K562 (cell line): ENCODE data around the gene STK24. TPM values are rescaled to one million over a fixed set of nuclear protein-coding genes. Genes with fewer than 3 reads are reported as not detected.

Experiments
- ADNP ChIP-seq: fragments of 200-800 bp; sonication (Bioruptor generic); IDR thresholded peaks from 2 replicates; pipeline ENCODE4 v1.6.1; 2016; ENCODE audit warnings: missing genetic modification characterization, missing compliant biosample characterization
- CBX1 ChIP-seq: sonication (generic); IDR thresholded peaks from 2 replicates; pipeline ENCODE4 v1.6.1; 2016; ENCODE audit warnings: antibody characterized with exemption, low read depth, mild to moderate bottlenecking
- CREB1 ChIP-seq, 2 experiments: sonication (generic) in 1 of 2; formaldehyde crosslinking in 1 of 2; IDR thresholded peaks; 2 replicates each; pipeline versions ENCODE4 v1.6.1 to v1.8.0; 2012 to 2022; ENCODE audit warnings: inconsistent platforms in 1 of 2, mild to moderate bottlenecking in 1 of 2, missing genetic modification reagents in 1 of 2, moderate library complexity in 1 of 2
- GATA2 ChIP-seq: sonication (generic); formaldehyde crosslinking; IDR thresholded peaks from 2 replicates; pipeline ENCODE4 v1.4.0; 2020; ENCODE audit warnings: mild to moderate bottlenecking, missing genetic modification reagents
- MEF2D ChIP-seq: conservative IDR thresholded peaks from 2 replicates; pipeline ENCODE4 v1.6.1; 2016; ENCODE audit warnings: low read depth, missing genetic modification characterization, missing compliant biosample characterization
- MEIS2 ChIP-seq: fragments of 450-650 bp; IDR thresholded peaks from 2 replicates; pipeline ENCODE4 v1.6.1; 2014; ENCODE audit warnings: mild to moderate bottlenecking; ENCODE audit not compliant: partially characterized antibody
- OTX1 ChIP-seq: fragments of 450-650 bp; formaldehyde crosslinking; IDR thresholded peaks from 2 replicates; pipeline ENCODE4 v1.4.0; 2022; ENCODE audit warnings: mild to moderate bottlenecking
- PBX2 ChIP-seq, 2 experiments: IDR thresholded peaks in 1 of 2; conservative IDR thresholded peaks in 1 of 2; 2 replicates each; pipeline ENCODE4 v1.6.1; 2016; ENCODE audit warnings: low read depth in 2 of 2, mild to moderate bottlenecking in 1 of 2, missing compliant biosample characterization in 1 of 2, missing genetic modification characterization in 1 of 2, moderate library complexity in 1 of 2
- PURB ChIP-seq: sonication (generic); formaldehyde crosslinking; IDR thresholded peaks from 2 replicates; pipeline ENCODE4 v1.9.0; 2021; ENCODE audit warnings: low read depth, mild to moderate bottlenecking, missing genetic modification reagents
- RAD21 ChIP-seq, 2 experiments: fragments of 250-450 bp in 1 of 2; fragments of 450-650 bp in 1 of 2; sonication (Bioruptor Pico) in 1 of 2; formaldehyde crosslinking in 1 of 2; IDR thresholded peaks in 1 of 2; conservative IDR thresholded peaks in 1 of 2; 2 replicates each; pipeline versions ENCODE4 v1.4.0 to v1.8.0; 2020 to 2022; ENCODE audit warnings: mild to moderate bottlenecking in 2 of 2, moderate library complexity in 1 of 2
- SP1 ChIP-seq: sonication (generic); formaldehyde crosslinking; IDR thresholded peaks from 2 replicates; pipeline ENCODE4 v1.8.1; 2022; ENCODE audit warnings: mild to moderate bottlenecking, missing genetic modification reagents
- SRSF1 ChIP-seq: fragments of 200-400 bp; formaldehyde crosslinking; IDR thresholded peaks from 2 replicates; pipeline ENCODE4 v1.6.1; 2017; ENCODE audit warnings: mild to moderate bottlenecking, low read depth, low read length, moderate library complexity
- ZNF586 ChIP-seq: fragments of 450-650 bp; formaldehyde crosslinking; conservative IDR thresholded peaks from 2 replicates; pipeline ENCODE4 v1.4.0; 2020; ENCODE audit warnings: mild to moderate bottlenecking, moderate library complexity
- polyA plus RNA-seq, 8 experiments: library from polyadenylated mRNA; depleted of rRNA in 4 of 8; stranded (reverse) in 5 of 8; unstranded in 3 of 8; fragments of >200 nt; fragmentation: Nextera tagmentation in 2 of 8; fragmentation: Illumina TruSeq in 1 of 8; extraction: Ambion mirVana in 2 of 8; extraction: Trizol in 1 of 8; gene quantifications; 2 replicates each; pipeline versions ENCODE4 v1.2.1 to v1.2.3, GENCODE V29; 2011 to 2014; ENCODE audit warnings: inconsistent platforms in 1 of 8, missing spikeins in 1 of 8
- total RNA-seq, 7 experiments: library from RNA; depleted of rRNA in 6 of 7; stranded (reverse); fragments of >200 nt in 6 of 7; fragmentation: Illumina TruSeq in 2 of 7; extraction: Trizol in 2 of 7; gene quantifications; 2 replicates each; pipeline versions ENCODE4 v1.2.1 to v1.2.3, GENCODE V29; 2011 to 2021; ENCODE audit warnings: low replicate concordance in 1 of 7
- TF ChIP-seq, protein P1 (sequence below), 2 experiments: fragments of 250-450 bp in 1 of 2; fragments of 450-650 bp in 1 of 2; sonication (Bioruptor Pico) in 1 of 2; IDR thresholded peaks; 2 replicates each; pipeline versions ENCODE4 v1.6.1 to v1.8.0; 2016 to 2021; ENCODE audit warnings: mild to moderate bottlenecking in 2 of 2, moderate library complexity in 2 of 2, missing compliant biosample characterization in 1 of 2, missing genetic modification characterization in 1 of 2

The STK24 gene
- total and polyA plus RNA-seq, 9 of the 15 experiments (the other 6 are each of a cell fraction or from before 2014, with no cell fraction given) = 3.8 to 78.4 (median 28.2) TPM

GRCh38 chr13:98537306-98537705 is 39.6 kb downstream of the STK24 start (continued):
- TF ChIP-seq, protein P1, sequence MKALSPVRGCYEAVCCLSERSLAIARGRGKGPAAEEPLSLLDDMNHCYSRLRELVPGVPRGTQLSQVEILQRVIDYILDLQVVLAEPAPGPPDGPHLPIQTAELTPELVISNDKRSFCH (CRISPR knock-in tag; IDR thresholded peaks at IDR 0.05) = no peak
- TF ChIP-seq, protein P1 (tag; IDR thresholded peaks at IDR 0.05) = no peak
- no peak for TF ChIP-seq SP1 (CRISPR knock-in tag)
- TF ChIP-seq ZNF586 (CRISPR knock-in tag) = no peak
- TF ChIP-seq MEIS2 = no peak
- no peak for TF ChIP-seq PBX2 (CRISPR knock-in tag; IDR thresholded peaks at IDR 0.05; ENCODE audit: low read depth)
- no peak for TF ChIP-seq PBX2 (tag; conservative IDR thresholded peaks at IDR 0.05; ENCODE audit: low read depth)
- no peak for TF ChIP-seq OTX1
- no peak for TF ChIP-seq CREB1 (IDR thresholded peaks at IDR 0.05)
- no peak for TF ChIP-seq CREB1 (CRISPR knock-in tag; IDR thresholded peaks at IDR 0.05)
- TF ChIP-seq SRSF1 = no peak
- TF ChIP-seq PURB (CRISPR knock-in tag) = no peak
- no peak for TF ChIP-seq RAD21 (CRISPR knock-in tag; conservative IDR thresholded peaks at IDR 0.05 in 1 of 2, IDR thresholded peaks at IDR 0.05 in 1 of 2)
- TF ChIP-seq MEF2D (tag) = no peak
- TF ChIP-seq ADNP (tag) = no peak
- no peak for TF ChIP-seq GATA2 (CRISPR knock-in tag)
- no peak for TF ChIP-seq CBX1
